Lung (tissue), 12 donors: ENCODE data around the gene MAPK13. TPM values are rescaled to one million over a fixed set of nuclear protein-coding genes. Genes with fewer than 3 reads are reported as not detected.

ENCODE experiments used
- ATAC-seq: fragments of 200-7000 bp; cut with Tn5 transposase; one replicate; pipeline ENCODE4 v1.9.1; 2020; ENCODE audit warnings: moderate number of reproducible peaks; ENCODE audit not compliant: insufficient read depth, low FRiP score
- DNase-seq, 3 donors: peaks; one replicate each; pipeline ENCODE4 v3.0.0-alpha.2; 2013 to 2017
- H3K27ac ChIP-seq, 2 donors: one replicate each; pipeline ENCODE4 v1.5.1; 2013; ENCODE audit warnings: mild to moderate bottlenecking in 2 of 2, moderate library complexity in 2 of 2, control low read depth in 1 of 2, inconsistent platforms in 1 of 2, low read depth in 1 of 2, low read length in 1 of 2
- H3K27me3 ChIP-seq, 3 donors: one replicate each; pipeline ENCODE4 v1.5.1; 2013; ENCODE audit warnings: low read length in 2 of 3; ENCODE audit not compliant: control insufficient read depth in 3 of 3, insufficient read depth in 3 of 3
- H3K36me3 ChIP-seq, 4 donors: one replicate each; pipeline ENCODE4 v1.5.1; 2013; ENCODE audit warnings: low read length in 4 of 4, mild to moderate bottlenecking in 1 of 4, moderate library complexity in 1 of 4; ENCODE audit not compliant: control insufficient read depth in 4 of 4, insufficient read depth in 4 of 4
- H3K4me1 ChIP-seq, 5 donors: one replicate each; pipeline ENCODE4 v1.5.1; 2013; ENCODE audit warnings: low read length in 5 of 5, mild to moderate bottlenecking in 2 of 5, moderate library complexity in 1 of 5; ENCODE audit not compliant: control insufficient read depth in 5 of 5, insufficient read depth in 5 of 5
- H3K4me3 ChIP-seq: one replicate; pipeline ENCODE4 v1.5.1; 2013; ENCODE audit warnings: mild to moderate bottlenecking, control low read depth, moderate library complexity
- H3K9ac ChIP-seq, 2 donors: one replicate each; pipeline ENCODE4 v1.5.1; 2013; ENCODE audit warnings: low read length in 2 of 2, control low read depth in 1 of 2; ENCODE audit not compliant: insufficient read depth in 1 of 2
- H3K9me3 ChIP-seq, 4 donors: one replicate each; pipeline ENCODE4 v1.5.1; 2013; ENCODE audit warnings: low read length in 3 of 4, mild to moderate bottlenecking in 1 of 4, moderate library complexity in 1 of 4; ENCODE audit not compliant: control insufficient read depth in 4 of 4, insufficient read depth in 3 of 4
- CTCF ChIP-seq: IDR thresholded peaks from 2 replicates; pipeline ENCODE4 v1.5.1; 2012; ENCODE audit warnings: mild to moderate bottlenecking; ENCODE audit errors: control extremely low read depth, extremely low read depth
- WGBS, 2 donors: extraction: QIAGEN DNeasy Blood & Tissue Kit; methylation state at CpG; one replicate each; pipeline ENCODE4 v1.1.7; 2013; 5-methylcytosine and 5-hydroxymethylcytosine counted together
- polyA plus RNA-seq, 2 donors: library from polyadenylated mRNA; stranded (reverse); fragments of 200-250 nt; gene quantifications; one replicate each; pipeline ENCODE4 v1.2.1, GENCODE V29; 2013
- total RNA-seq, 2 donors: library from RNA; depleted of rRNA in 1 of 2; stranded (reverse); fragments of >200 nt in 1 of 2; gene quantifications; one replicate each; pipeline ENCODE4 v1.2.1, GENCODE V29; 2014 to 2021
- donor health status: control.
- donor health status: control.
- donor health status: Bipolar disorder and iron deficiency.
- donor health status: healthy.
- donor health status: DM: yes; HTN: yes; CAD: no.

The MAPK13 gene
- total and polyA plus RNA-seq, 4 donors, result 29.9 to 73.3 (median 50.5) TPM

DNA sequence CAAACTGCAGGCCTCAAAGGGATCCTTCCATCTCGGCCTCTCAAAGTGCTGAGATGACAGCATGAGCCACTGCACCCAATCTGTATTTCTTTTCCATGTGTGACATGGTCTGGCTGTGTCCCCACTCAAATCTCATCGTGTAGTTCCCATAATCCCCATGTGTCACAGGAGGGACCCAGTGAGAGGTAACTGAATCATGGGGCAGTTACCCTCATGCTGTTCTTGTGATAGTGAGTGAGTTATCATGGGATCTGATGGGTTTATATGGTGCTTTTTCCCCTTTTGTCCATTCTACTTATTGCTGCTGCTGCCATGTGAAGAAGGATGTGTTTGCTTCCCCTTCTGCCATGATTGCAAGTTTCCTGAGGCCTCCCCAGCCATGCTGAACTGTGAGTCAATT is 55.9 kb downstream of the MAPK13 start:
- Histone ChIP-seq H3K9ac (no peak overlapping the region), H3K27ac (no peak overlapping the region), H3K27me3 (no peaks in the 10 kb centered on the region), H3K36me3 (no peaks in the 10 kb centered on the region), H3K4me3 (no peak overlapping the region), H3K9me3 (peaks cover 0 to 2% (median 0%) of the 10 kb centered on the region in 4 donors), H3K4me1 (no peaks in the 10 kb centered on the region)
- 95 to 96% methylated on average over 2 of the region's 2 CpGs for WGBS, 2 donors
- TF ChIP-seq CTCF, result no peak
- no peak for DNase-seq
- ATAC-seq, result no peak

GRCh38 chr6:36187446-36187845 is 57.1 kb downstream of the MAPK13 start:
- Histone ChIP-seq H3K36me3 (no peaks in the 10 kb centered on the region), H3K27ac (no peak overlapping the region), H3K9me3 (no peaks in the 10 kb centered on the region), H3K4me3 (no peak overlapping the region), H3K27me3 (no peaks in the 10 kb centered on the region), H3K9ac (no peak overlapping the region), H3K4me1 (no peaks in the 10 kb centered on the region)
- no peak for DNase-seq
- ATAC-seq, result no peak
- TF ChIP-seq CTCF, result no peak
- WGBS, 2 donors, result 34 to 57% methylated on average over 2 of the region's 2 CpGs

Other genes starting within 250 kb of the MAPK13 start
- gene SRPK1, start 209.4 kb upstream of the MAPK13 start, total RNA-seq, result 10 to 100 TPM; 29.1 to 78.9 TPM
- gene SRPK1, start 209.4 kb upstream of the MAPK13 start, polyA plus RNA-seq, result 10 to 100 TPM in 1 of 2 donors, 1 to 10 TPM in 1; 9.6 to 18.0 TPM
- under 1 TPM; 0.34 to 0.61 TPM for gene SLC26A8, start 105.9 kb upstream of the MAPK13 start, total RNA-seq
- gene SLC26A8, start 105.9 kb upstream of the MAPK13 start, polyA plus RNA-seq, result 1 to 10 TPM in 1 of 2 donors, under 1 TPM in 1; 0.20 to 1.1 TPM
- 10 to 100 TPM; 63.3 to 93.3 TPM for gene MAPK14, start 102.7 kb upstream of the MAPK13 start, total RNA-seq
- 10 to 100 TPM; 12.8 to 55.6 TPM for gene MAPK14, start 102.7 kb upstream of the MAPK13 start, polyA plus RNA-seq
- 10 to 100 TPM; 27.0 to 29.2 TPM for gene BRPF3, start 66.2 kb downstream of the MAPK13 start, total RNA-seq
- 10 to 100 TPM in 1 of 2 donors, 1 to 10 TPM in 1; 7.8 to 13.3 TPM for gene BRPF3, start 66.2 kb downstream of the MAPK13 start, polyA plus RNA-seq
- 1 to 10 TPM in 1 of 2 donors, under 1 TPM in 1; 0.43 to 1.3 TPM for gene PNPLA1, start 139.5 kb downstream of the MAPK13 start, total RNA-seq
- gene PNPLA1, start 139.5 kb downstream of the MAPK13 start, polyA plus RNA-seq, result 1 to 10 TPM in 1 of 2 donors, under 1 TPM in 1; 0.06 to 5.6 TPM
- gene BNIP5, start 206.4 kb downstream of the MAPK13 start, total RNA-seq, result under 1 TPM; 0.06 to 0.09 TPM
- under 1 TPM in 1 of 2 donors, not detected in 1; 0.02 TPM for gene BNIP5, start 206.4 kb downstream of the MAPK13 start, polyA plus RNA-seq